ENCODE results near the gene HTR1E. TPM values are rescaled to one million over a fixed set of nuclear protein-coding genes. Genes with fewer than 3 reads are reported as not detected.
A peak's percentile ranks its signal among the peaks of the same experiment; 100 is the strongest.

Gene HTR1E
- total RNA-seq, 1 experiment from 2014 or later = not detected

- Histone ChIP-seq H3K27me3 (replicated peaks; ENCODE audit: control insufficient read depth, insufficient read depth, low read length) (no peaks in the 10 kb centered on the region), H3K36me3 (ENCODE audit: control insufficient read depth, insufficient read depth, low read length) (no peaks in the 10 kb centered on the region), H3K4me3 (ENCODE audit: low read depth, low read length) (no peak overlapping the region), H3K4me1 (no peaks in the 10 kb centered on the region), H3K9me3 (no peaks in the 10 kb centered on the region)
- H3K27ac Mint-ChIP-seq (ENCODE audit: unreplicated experiment) = no peak overlapping the region
- H3K36me3 Mint-ChIP-seq (ENCODE audit: insufficient read depth, unreplicated experiment) = no peaks in the 10 kb centered on the region
- H3K4me3 Mint-ChIP-seq (ENCODE audit: unreplicated experiment) = no peak overlapping the region
- H3K27me3 Mint-ChIP-seq (ENCODE audit: insufficient read depth, unreplicated experiment) = peaks cover 11% of the 10 kb centered on the region
- H3K9me3 Mint-ChIP-seq (ENCODE audit: unreplicated experiment) = no peaks in the 10 kb centered on the region
- no TSS peak for BruUV-seq (replicated peaks)
- no peak for TF ChIP-seq CTCF (IDR thresholded peaks at IDR 0.05; ENCODE audit: insufficient read depth in 1 of 2, low read depth in 1 of 2, low read length in 1 of 2, severe bottlenecking in 1 of 2, unreplicated experiment in 1 of 2)
- H3K4me1 Mint-ChIP-seq (ENCODE audit: low read depth, unreplicated experiment) = no peaks in the 10 kb centered on the region
- intact Hi-C loops (cut with micrococcal nuclease; ENCODE audit: unreplicated experiment) = no loop called here
- ChIA-PET CTCF (no interaction called here), POLR2A (no interaction called here)
- no peak for DNase-seq
Observed at GRCh38 chr6:87027021-87027420, 89.7 kb downstream of the HTR1E start.

GRCh38 chr6:87029711-87030314 is 92.5 kb downstream of the HTR1E start:
- peak in 1 of 2 experiments; percentile 11 for DNase-seq
- TF ChIP-seq CTCF (IDR thresholded peaks at IDR 0.05; ENCODE audit: insufficient read depth in 1 of 2, low read depth in 1 of 2, low read length in 1 of 2, severe bottlenecking in 1 of 2, unreplicated experiment in 1 of 2) = peak; percentile 54 to 59
- H3K36me3 Mint-ChIP-seq (ENCODE audit: insufficient read depth, unreplicated experiment) = no peaks in the 10 kb centered on the region
- H3K4me3 Mint-ChIP-seq (ENCODE audit: unreplicated experiment) = no peak overlapping the region
- ChIA-PET CTCF (no interaction called here), POLR2A (no interaction called here)
- no peak overlapping the region for H3K27ac Mint-ChIP-seq (ENCODE audit: unreplicated experiment)
- H3K4me3 ChIP-seq (ENCODE audit: low read depth, low read length) = no peak overlapping the region
- no peaks in the 10 kb centered on the region for H3K36me3 ChIP-seq (ENCODE audit: control insufficient read depth, insufficient read depth, low read length)
- H3K27me3 Mint-ChIP-seq (ENCODE audit: insufficient read depth, unreplicated experiment) = peaks cover 16% of the 10 kb centered on the region
- no peaks in the 10 kb centered on the region for H3K27me3 ChIP-seq (replicated peaks; ENCODE audit: control insufficient read depth, insufficient read depth, low read length)
- intact Hi-C loops (cut with micrococcal nuclease; ENCODE audit: unreplicated experiment) = loop anchor here (1.0 to 2.0 kb wide), 2 partner anchors 171 to 1107 kb away; no protein-coding TSS in a partner anchor
- H3K4me1 Mint-ChIP-seq (ENCODE audit: low read depth, unreplicated experiment) = no peaks in the 10 kb centered on the region
- H3K4me1 ChIP-seq = no peaks in the 10 kb centered on the region
- BruUV-seq (replicated peaks) = no TSS peak
- no peaks in the 10 kb centered on the region for H3K9me3 ChIP-seq
- H3K9me3 Mint-ChIP-seq (ENCODE audit: unreplicated experiment) = no peaks in the 10 kb centered on the region

- H3K4me1 ChIP-seq = no peaks in the 10 kb centered on the region
- TF ChIP-seq CTCF (IDR thresholded peaks at IDR 0.05; ENCODE audit: insufficient read depth in 1 of 2, low read depth in 1 of 2, low read length in 1 of 2, severe bottlenecking in 1 of 2, unreplicated experiment in 1 of 2) = no peak
- intact Hi-C loops (cut with micrococcal nuclease; ENCODE audit: unreplicated experiment) = no loop called here
- peaks cover 4% of the 10 kb centered on the region for H3K27me3 Mint-ChIP-seq (ENCODE audit: insufficient read depth, unreplicated experiment)
- H3K4me3 ChIP-seq (ENCODE audit: low read depth, low read length) = no peak overlapping the region
- peaks cover 9% of the 10 kb centered on the region for H3K9me3 Mint-ChIP-seq (ENCODE audit: unreplicated experiment)
- H3K27me3 ChIP-seq (replicated peaks; ENCODE audit: control insufficient read depth, insufficient read depth, low read length) = no peaks in the 10 kb centered on the region
- no peaks in the 10 kb centered on the region for H3K36me3 ChIP-seq (ENCODE audit: control insufficient read depth, insufficient read depth, low read length)
- CTCF ChIA-PET = no interaction called here
- no peaks in the 10 kb centered on the region for H3K9me3 ChIP-seq
- no peak overlapping the region for H3K4me3 Mint-ChIP-seq (ENCODE audit: unreplicated experiment)
- DNase-seq = no peak
- POLR2A ChIA-PET = no interaction called here
- H3K4me1 Mint-ChIP-seq (ENCODE audit: low read depth, unreplicated experiment) = no peaks in the 10 kb centered on the region
- no TSS peak for BruUV-seq (replicated peaks)
- H3K27ac Mint-ChIP-seq (ENCODE audit: unreplicated experiment) = no peak overlapping the region
- no peaks in the 10 kb centered on the region for H3K36me3 Mint-ChIP-seq (ENCODE audit: insufficient read depth, unreplicated experiment)
Observed at GRCh38 chr6:87040729-87041128, 103.4 kb downstream of the HTR1E start.
